NCI-H748 treated with DMSO at 0.1 percent for 48 hours (cell line): ENCODE results near the gene UMAD1.
A peak's percentile ranks its signal among the peaks of the same experiment; 100 is the strongest.
"Not testable (repeated sequence)": the region's sequence is repeated elsewhere in the genome, so short reads cannot be mapped to it uniquely, and the experiment has no call there.

Experiments used
- DNase-seq: peaks from one replicate; lab custom pipeline; 2025; lab: John Stamatoyannopoulos, UW

UMAD1 gene

DNA sequence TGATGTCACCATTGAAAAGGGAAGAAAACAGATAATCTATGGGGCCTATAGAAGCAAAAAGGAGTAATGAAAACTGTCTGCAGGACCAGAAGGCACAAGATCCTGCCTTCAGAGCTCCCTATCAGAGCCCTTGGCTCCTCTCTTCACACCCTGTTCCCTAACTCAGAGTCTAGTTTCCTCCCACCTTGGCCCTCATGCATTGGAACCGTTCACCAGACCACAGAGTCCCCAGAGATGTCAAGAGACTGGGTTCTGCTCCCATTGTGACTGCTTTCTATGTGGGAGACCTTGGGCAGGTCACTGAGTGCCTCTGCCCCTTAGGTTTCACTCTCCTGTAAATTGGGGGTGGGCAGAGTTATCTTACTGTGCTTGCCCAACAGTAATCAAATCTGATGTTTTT, 158.0 kb downstream of the UMAD1 start:
- DNase-seq = no peak

DNA sequence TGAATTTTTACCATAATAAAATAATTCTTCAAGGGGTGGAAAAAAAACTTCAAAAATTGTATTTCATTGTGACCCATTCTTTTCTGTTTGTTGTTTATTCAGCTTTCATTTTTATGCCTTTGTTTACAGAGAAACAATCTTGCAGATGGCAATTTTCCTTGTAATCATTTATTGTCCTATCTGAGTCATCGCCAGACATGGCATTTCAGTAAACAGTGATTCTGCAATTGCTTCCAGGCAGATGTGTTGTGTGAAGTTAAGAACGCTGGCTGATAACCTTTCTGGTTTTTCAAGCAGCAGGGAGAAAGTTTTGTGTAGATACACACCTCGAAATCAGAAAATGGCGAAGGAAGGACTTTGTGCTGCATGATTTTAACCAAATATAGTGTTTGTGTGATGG, 158.6 kb downstream of the UMAD1 start:
- DNase-seq = no peak

DNA sequence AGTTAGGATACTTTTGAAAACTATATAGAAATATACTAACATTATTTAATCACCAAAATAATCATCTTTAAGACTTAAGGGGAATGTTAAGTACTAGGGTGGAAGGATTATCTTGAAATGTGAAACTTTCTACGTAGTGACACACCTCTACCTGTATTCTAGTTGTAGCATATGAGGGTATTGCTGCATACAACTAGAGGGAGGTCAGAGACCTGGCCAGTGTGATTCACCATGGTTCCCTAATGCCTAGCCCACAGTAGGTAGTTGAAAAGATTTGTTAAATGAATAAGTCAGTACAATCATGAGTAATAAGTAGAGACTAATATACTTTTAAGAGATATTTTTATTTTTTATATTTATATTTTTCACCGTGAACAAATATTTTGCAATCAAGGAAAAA, 162.0 kb downstream of the UMAD1 start:
- no peak for DNase-seq

DNA sequence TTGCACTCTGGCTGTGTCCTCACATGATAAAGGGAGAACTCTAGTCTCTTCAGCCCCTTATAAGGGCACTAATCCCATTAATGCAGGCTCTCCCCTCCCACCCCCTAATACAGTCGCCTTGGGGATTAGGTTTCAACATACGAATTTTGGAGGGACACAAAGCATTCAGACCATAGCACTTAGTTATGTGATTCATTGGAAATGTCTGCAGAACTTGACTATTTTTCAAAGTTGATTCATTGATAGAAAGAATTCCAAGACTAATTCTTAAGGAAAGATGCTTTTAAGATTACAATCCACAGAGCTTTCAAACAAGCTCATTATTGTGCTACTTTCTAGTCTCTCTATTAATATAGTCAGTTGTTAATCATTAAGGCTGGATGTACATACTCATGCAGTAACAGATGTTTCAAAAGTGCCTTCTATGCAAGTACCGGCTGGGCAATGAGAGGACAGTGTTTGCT, 163.2 kb downstream of the UMAD1 start:
- DNase-seq = no peak

DNA sequence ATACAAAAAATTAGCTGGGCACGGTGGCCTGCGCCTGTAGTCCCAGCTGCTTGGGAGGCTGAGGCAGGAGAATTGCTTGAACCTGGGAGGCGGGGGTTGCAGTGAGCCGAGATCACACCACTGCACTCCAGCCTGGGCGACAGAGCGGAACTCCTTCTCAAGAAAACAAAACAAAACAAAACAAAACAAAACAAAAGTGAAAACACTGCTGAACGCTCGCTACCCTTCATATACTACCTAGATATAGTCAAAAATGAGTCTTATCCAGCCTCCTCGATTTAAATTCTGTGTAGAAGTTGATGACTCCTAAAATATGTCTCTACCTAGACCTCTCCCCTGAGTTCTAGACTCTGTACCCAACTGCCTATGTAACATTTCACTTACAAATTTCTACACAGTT, 164.3 kb downstream of the UMAD1 start:
- DNase-seq = not testable (repeated sequence)

DNA sequence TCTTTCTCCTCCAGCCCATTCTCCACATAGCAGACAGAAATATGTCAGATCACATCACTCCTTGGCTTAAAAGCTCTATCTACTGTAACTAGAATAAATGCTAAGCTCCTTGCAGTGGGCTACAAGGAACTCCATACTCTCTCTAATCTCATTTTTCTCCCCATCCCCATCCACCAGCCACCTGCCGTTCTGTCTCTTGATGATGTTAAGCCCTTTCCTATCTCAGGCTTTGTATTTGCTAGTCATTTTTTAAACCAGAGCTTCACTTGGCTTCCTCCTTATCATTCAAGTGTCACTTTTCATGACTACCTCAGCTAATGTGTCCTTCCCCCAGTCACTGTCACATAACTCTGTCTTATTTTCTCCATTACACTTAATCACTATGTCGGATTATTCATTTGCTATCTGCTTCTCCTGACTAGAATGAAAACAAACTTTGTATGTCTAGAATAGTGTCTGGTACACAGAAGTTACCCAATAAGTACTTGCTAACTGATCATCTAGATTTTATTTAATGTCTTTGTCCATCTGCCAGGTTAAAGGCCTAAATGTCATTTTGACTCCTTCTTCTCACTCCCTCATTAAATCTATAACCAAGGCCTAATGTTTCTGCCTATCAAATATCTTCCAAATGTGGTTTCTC, 165.1 kb downstream of the UMAD1 start:
- no peak for DNase-seq

DNA sequence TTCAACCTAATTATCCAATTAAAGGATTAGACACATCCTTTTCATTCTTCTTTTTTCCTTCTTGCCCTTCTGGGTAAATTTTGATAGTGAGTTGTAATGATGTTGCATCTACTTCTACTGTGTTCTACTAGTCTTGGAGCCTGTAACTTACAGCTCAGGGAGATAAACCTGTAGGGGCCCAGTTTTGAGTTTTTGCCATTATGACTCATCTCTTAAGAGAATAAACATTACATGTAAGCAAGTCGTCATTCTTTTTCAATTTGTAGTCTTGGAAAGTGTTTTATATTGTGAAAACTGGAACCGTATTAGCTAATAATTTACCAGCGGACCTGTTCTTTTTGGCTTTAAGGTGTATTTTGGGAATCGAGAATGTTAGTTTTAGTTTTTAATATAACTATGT, 167.6 kb downstream of the UMAD1 start:
- no peak for DNase-seq

DNA sequence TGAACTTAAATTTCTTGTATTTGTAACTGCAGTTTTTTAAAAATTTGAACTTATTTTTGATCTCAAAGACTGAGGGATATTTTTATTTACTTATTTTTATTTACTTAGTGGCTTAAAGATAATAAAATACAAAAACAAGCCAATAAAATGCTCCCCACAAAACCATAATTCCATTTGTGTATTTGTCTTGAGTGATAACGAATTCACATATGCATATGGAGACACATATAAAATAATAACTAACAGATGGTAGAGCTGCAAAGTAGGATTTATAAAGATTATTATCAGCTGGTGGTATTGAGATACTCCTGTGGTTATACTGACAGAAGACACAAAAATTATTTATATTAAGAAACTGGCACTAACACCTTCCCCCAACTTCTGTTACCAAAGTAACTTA, 168.1 kb downstream of the UMAD1 start:
- DNase-seq = no peak

DNA sequence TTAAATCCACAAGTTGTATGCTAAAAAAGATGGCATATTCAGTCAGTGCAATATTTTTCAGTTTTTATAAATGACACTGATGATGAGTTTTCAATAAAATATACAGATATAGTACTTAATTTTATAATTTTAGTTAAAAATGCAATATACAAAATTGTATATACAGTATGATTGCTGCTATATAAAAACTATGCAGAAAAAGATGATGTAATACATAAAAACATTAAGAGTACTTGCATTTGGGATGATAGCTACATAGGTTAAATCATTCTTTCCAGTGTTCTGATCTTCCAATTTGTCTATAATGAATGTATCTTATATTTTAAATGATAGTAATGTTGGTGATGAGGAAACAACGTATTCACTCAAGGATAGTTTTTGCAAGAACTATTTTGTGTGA, 169.8 kb downstream of the UMAD1 start:
- no peak for DNase-seq

DNA sequence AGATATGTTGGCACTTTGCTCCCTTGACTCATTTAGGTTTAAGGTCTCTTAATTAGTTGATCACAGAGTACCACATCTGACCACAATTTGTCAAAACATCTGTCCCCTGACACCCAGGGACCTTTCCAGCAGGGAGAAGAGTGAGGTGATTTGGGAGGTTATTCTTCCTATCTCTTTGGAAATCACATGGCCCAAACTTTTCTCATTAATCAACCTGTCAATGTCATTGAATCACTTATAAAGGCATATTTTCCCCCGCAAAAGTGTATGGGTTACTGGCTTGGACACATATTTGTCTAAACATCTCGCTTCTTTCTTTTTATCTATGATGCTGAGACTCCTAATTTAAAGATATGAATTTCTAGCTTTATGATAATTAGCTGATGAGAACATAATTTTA, 170.3 kb downstream of the UMAD1 start:
- DNase-seq = no peak

DNA sequence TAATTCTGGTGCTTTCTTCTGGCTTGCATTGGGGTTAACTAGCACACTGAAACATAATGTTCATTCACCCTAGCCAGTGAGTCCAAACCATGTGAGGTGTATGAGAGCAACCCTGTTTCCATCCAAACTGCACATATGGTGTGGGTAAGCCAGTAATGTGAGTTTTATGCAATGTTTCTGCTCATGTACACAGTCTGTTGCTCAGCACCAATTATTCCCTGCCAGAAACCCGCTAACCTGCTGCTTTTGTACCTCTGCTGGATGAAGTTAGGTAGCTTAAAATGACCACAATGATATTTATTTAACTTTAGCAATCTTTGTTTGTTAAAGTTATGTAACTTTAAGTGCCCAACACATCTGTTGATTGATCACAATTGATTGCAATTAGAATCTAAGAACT, 171.6 kb downstream of the UMAD1 start:
- DNase-seq = peak; percentile 15

DNA sequence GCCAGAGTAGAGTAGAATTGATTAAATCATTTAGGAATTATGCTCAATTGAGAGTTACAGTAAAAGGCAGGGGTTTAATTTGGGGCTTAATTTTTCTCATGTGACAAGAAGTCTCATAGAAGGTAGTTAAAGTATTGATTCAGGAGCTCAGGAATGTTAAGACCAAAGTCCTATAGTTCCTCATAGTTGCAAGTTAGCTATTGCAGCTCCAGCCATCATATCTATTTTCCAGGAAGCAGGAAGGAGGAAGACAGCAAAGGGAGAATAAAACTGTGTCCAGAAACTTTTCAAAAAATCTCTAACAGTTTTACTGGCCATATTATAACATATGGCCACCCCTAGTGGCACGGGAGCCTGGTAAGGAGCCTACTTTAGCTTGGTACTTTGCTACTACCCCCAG, 174.8 kb downstream of the UMAD1 start:
- DNase-seq = no peak

DNA sequence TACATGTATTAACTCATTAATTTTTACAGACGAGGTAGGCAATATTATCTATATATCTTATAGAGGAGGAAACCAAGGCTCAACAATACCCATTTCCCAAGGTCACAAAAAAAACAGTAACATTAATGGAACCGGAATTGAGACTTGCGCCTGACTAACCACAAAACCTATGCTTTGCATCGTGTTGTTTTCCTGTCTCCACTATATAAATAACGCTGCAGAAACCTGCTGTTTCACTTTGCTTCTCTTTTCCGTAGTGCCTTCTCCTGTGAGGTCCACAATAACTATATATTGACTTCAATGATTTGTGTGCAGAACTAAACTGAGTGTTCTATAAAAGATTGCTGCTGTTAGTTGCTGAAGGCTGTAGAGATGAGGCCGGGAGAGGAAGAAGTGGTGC, 175.5 kb downstream of the UMAD1 start:
- DNase-seq = no peak

DNA sequence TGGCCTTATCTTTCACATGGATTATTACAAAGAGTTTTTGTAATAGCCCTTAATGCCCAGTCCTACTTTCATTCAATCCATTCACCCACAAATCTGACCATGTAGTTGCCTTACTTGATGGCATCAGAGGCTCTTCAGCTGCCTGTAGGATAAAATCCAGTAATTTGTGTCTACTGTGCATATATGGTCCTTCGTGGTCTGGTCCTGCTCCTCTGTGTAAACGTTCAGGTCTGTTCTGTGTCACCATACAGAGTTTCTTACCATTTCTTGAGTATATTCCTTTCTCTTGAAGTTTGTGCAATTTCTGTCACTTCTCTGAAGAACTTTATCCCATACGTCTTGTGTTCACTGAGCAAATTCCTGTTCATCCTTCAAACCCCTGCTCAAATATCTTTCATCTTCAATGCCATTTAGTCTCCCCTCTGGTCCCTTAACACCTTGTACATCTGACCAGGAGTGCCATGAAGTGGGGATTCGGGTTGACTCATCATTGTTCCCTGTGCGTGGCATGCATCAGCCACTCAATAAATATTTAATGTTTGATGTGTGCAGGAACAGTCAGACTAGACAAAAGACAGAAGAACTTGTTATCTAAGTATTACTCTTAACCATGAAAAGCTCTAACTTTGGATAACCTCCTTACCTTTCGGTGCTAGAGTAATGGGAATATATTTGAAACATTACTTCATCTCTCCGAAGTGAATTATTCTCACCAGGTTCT, 176.4 kb downstream of the UMAD1 start:
- DNase-seq = no peak

DNA sequence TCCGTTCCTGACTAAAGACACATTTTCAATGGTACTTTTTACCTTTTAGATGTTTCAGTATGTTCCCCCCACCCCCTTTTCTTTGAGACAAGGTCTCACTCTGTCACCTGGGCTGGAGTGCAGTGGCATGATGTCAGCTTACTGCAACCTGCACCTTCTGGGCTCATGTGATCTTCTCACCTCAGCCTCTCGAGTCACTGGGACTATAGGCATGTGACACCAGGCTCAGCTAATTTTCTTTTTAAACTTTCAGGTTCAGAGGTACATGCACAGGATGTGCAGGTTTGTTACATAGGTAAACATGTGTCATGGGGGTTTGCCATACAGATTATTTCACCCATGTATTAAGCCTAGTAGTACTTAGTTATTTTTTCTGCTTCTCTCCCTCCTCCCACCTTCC, 177.2 kb downstream of the UMAD1 start:
- DNase-seq = no peak

DNA sequence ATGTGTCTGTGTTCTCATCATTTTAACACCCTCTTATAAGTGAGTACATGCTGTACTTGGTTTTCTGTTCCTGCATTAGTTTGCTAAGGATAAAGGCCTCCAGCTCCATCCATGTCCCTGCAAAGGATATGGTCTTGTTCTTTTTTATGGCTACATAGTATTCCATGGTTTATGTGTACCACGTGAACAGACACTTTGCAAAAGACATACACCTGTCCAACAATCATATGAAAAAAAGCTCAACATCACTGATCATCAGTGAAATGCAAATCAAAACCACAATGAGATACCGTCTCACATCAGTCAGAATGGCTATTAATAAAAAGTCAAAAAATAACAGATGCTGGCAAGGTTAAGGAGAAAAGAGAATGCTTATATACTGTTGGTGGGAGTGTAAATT, 177.6 kb downstream of the UMAD1 start:
- DNase-seq = not testable (repeated sequence)

DNA sequence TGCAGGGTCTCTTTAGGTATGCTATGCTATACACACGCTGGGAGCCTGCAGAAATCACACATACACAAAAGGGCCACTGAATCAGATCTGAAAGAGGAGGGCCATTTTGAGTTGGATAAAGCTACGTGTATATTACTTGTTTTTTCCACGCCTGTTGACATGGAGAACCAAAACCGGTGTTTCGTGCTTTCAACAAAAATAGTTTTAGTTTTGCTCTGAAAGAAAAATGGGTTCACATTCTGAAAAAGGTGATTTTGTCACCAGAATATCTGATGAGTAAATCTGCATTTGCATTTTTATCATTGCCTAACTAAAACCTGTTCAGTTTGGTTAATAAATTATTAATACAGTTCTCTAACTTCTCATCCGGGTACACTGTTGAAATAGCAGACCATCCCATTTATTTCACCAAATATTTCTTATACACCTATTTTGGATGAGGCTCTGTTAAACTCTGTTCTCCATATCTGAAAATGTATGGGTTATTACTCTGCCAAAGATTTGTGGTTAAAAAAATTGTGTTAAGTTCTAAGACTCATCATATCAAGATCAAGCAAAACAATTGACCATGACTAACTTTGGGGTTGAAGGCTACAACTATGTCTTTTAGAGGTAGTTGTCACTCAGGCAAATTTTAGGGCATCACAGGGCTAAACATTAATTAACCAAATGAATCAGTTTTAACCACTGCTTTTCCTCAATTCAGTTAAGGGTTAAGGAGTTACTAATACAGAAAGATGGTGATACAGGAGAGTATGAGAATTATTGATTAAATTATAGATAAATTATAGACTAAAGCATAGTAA, 179.1 kb downstream of the UMAD1 start:
- DNase-seq = no peak

DNA sequence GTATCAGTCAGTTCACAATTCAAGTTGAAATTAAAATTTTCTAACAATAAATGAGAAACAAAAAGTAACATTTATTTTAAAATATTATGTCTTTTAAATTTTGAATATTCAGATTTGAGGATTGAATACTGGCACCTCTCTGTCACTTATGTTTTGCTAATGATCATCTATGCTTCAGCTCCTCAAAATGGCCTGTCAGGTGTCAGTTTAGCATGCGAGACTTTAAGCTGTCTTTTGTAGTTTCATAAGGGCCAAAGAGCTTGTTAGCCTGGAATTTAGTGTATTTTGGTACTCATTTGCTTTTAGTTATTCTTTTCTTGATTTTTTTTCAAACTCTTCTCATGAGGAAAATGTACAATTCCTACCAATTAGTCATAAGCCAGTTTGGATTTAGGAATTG, 179.9 kb downstream of the UMAD1 start:
- no peak for DNase-seq

DNA sequence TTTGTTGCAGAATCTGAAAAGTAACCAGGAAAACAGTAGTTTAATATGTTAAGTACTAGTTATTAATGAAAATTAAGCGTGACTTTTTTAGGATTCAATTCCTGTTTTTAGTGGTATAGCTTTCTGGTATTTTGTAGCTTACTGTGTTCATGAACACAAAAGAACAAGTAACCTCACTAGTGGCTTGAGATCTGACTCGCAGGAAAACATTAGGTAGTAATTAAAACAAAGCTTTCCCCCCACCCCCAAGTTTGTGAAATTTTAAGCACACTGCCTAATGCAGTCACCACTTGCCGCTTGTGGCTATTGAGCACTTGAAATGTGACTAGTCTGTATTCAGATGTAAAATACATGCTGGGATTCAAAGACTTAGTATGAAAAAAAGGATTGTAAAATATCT, 180.4 kb downstream of the UMAD1 start:
- no peak for DNase-seq

DNA sequence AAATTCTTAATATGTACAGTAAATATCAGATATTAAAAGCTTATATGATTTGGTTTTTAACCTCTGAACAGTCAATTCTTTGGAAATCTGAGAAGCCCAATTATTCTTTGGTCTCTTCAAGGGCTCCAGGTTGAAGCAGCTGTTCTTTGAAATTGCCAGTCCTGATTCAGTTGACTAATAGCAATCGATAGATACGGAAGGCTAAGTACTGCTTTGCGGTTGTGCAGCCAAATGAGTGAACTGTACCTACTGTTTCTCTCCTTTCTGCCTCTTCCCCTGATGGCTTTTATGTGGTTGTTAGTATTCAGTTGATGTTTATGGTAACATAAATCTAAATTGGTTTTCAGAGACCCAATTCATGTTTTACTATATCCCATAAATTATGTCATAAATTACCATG, 181.0 kb downstream of the UMAD1 start:
- DNase-seq = no peak

DNA sequence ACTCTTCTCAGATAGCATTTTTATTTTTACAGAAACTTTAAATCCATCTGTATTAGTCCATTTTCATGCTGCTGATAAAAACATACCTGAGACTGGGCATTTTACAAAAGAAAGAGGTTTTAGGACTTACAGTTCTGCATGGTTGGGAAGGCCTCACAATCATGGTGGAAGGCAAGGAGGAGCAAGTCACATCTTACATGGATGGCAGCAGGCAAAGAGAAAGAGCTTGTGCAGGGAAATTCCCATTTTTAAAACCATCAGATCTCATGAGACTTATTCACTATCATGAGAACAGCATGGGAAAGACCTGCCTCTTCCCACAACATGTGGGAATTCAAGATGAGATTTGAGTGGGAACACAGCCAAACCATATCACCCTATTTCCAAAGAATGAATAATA, 184.7 kb downstream of the UMAD1 start:
- not testable (repeated sequence) for DNase-seq

DNA sequence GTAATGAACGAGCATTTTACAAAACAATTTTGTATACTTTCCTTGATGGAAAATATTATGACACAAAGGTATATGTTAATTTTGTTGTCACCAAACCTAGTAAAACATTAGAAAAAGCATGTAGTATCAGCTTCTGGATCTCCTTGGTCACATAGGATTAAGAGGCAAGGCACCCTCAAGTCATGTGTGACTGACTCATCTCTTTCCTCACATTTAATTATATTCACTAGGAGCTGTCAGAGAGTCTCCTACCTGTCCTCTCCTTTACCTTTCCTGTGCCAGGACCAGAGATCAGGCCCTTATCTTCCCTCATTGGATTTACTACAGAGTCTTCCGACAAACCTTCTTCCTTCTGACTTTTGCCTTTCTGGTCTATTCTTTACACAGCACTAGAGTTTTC, 189.1 kb downstream of the UMAD1 start:
- DNase-seq = no peak
